HTR-8/SVneo (cell line): Measurements from ENCODE around the gene CENPH.
"Not testable (repeated sequence)": the region's sequence is repeated elsewhere in the genome, so short reads cannot be mapped to it uniquely, and the experiment has no call there.

ENCODE experiments used
- DNase-seq: peaks from one replicate; pipeline ENCODE4 v3.0.0; 2011; ENCODE audit warnings: low spot score, mixed read lengths; ENCODE audit not compliant: insufficient read length
- FAIRE-seq: peaks from 2 replicates; lab custom pipeline; 2011; peaks lifted over from hg19 to GRCh38; lab: Jason Lieb, UNC

Gene CENPH

GRCh38 chr5:69242215-69242927 lies 53.0 kb downstream of the CENPH start:
- FAIRE-seq = no peak
- no peak for DNase-seq

DNA sequence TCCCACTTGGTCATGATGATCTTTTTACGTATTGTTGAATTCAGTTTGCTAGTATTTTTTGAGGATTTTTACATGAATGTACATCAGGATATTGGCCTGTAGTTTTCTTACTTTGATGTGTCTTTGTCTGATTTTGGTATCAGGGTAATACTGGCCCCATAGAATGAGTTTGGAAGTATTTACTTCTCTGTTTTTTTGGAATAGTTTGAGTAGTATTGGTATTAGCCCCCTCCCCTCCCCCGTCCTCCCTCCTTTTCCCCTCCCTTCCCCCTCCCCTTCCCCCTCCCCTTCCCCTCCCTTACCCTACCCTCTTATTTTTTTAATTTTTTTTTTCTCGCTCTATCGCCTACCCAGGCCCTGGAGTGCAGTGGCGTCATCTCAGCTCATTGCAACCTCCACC lies 55.6 kb downstream of the CENPH start:
- FAIRE-seq (no peak), DNase-seq (no peak)

DNA sequence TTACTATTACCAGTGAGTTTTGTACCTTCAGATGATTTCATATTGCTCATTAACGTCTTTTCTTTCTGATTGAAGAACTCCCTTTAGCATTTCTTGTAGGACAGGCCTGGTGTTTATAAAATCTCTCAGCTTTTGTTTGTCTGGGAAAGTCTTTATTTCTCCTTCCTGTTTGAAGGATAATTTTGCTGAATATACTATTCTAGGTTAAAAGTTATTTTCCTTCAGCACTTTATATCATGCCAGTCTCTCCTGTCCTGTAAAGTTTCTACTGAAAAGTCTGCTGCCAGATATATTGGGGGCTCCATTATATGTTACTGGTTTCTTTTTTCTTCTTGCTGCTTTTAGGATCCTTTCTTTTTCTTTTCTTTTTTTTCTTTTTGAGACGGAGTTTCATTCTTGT lies 58.6 kb downstream of the CENPH start:
- no peak for FAIRE-seq
- no peak for DNase-seq

DNA sequence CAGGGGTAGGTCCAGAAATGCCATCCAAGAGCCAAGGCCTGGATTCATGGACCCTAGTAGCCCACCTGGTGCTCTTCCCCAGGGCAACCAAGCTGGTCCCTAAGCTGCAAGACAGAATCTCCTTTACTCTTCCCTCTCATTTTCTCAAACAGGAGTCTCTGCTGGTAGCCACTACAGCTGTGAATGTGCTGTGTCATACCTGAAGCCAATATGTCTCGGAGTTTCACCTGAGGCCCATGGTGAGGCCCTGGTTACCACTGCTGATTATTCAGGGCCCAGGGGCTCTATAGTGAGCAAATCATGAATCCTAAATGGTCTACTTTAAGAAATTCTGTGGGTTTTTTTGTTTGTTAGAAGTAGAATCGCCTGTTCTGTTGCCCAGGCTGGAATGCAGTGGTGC lies 61.2 kb downstream of the CENPH start:
- FAIRE-seq (no peak), DNase-seq (no peak)

DNA sequence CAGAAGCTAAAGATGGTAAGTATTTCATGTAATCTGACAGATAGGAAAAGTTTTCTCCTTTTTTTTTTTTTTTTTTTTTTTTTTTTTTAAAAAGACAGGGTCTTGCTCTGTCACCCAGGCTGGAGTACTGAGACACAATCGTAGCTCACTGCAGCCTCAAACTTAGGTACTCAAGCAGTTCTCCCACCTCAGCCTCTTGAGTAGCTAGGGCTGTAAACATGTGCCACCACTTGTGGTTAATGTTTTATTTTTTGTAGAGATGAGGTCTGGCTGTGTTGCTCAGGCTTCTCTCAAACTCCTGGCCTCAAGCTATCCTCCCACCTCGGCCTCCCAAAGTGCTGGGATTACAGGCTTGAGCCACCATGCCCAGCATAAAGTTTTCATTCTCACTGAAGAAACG lies 63.1 kb downstream of the CENPH start:
- no peak for DNase-seq
- FAIRE-seq = no peak

DNA sequence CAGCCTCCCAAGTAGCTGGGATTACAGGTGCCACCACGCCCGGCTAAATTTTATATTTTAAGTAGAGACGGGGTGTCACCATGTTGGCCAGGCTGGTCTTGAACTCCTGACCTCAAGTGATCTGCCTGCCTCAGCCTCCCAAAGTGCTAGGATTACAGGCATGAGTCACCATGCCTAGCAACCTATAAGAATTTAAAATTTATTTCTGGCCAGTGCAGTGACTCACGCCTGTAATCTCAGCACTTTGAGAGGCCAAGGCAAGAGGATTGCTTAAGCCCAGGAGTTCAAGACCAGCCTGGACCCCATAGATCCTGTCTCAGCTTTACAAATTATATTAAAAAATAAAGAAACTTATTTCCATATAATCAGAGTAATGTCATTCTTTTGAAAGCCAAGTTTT lies 66.6 kb downstream of the CENPH start:
- not testable (repeated sequence) for FAIRE-seq, DNase-seq

DNA sequence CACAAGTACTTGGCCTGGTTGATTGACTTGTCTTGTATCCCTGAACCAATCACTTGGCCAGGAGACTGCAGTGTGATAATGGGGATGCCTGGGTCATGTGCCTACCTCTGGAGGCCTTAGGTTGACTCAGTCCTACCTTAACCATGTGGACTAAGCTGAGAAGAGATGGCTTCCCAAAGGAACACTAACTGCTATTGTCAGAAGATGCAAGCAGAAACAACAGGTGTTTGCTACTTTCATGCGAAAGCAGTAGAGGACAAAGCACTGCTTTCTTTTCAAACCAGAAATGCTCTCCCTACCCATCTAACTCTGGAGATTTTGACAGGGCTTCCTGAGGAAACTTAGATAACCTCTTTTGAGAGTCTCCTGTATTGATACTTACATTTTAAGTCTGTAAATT lies 68.2 kb downstream of the CENPH start:
- DNase-seq (no peak), FAIRE-seq (no peak)
